Central memory CD4-positive, alpha-beta T cell (primary cell): ENCODE results near the gene FLT3.

ENCODE experiments used
- DNase-seq: peaks from one replicate; pipeline ENCODE4 v3.0.0; 2022

FLT3 gene

DNA sequence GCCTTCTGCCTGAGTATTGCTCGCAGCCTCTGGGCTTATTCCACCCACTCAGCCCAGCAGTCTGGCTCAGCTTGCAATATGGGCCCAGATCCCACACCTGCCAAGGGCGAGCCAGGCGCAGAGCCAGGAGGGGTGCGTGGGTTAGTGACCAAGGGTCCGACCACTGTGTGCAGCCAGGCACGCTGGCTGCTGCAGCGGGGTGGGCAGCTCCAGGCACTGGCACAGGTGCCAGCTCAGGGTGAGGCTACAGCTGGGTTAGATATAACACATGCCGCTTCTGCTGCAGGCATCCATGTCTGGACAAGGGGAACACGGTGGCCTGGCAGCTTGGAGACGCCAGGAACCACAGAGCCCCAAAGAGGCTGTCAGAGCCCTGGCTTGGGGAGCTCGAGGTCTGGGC is 99.3 kb downstream of the FLT3 start:
- no peak for DNase-seq

DNA sequence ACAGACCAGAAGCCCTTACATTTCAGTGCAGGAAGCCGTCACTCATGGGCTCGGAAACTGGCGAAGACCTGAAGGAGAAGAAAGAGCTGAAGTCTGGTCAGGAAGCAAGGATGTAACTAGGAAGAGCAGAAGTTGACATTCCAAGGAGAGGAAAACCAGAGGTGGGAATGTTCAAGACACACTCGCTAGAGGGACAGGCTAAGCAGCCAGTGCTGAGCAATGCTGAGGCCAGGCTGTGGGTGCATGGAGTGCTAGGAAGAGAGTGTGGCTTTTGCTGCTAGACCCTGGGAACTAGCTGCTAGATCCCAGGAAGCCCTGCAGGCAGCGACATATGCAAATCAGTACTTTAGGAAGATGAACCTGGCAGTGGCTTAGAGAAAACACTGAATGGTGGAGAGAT is 99.8 kb downstream of the FLT3 start:
- no peak for DNase-seq

DNA sequence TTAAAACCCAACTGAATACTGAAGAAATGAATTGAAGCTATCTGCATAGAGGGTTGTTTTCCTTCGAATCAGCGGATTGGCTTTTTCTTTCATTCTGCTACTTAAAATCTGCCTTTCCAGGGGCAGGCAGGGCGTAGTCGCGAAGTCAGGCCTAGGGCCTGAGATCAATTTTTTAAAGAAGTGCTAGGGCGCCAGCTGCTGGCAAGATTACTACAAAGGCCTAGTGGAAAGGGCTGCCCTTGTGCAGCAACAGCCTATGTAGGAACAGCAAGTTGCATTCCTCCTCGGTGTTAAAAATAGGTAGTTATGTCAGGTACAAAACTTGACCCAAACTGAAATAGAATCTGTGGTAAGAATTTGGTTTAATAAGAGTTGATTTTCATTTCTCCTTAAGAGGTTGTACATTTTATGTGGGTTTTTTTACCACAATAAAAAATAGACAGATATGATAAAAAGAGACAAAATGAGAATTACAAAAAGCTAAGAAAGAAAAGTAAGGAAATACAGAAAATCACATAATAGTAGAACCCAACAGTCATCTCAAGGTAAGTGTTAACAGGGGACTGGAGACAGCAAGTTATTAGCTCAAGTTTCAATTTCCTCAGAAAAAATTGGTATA is 102.4 kb downstream of the FLT3 start:
- DNase-seq = no peak

DNA sequence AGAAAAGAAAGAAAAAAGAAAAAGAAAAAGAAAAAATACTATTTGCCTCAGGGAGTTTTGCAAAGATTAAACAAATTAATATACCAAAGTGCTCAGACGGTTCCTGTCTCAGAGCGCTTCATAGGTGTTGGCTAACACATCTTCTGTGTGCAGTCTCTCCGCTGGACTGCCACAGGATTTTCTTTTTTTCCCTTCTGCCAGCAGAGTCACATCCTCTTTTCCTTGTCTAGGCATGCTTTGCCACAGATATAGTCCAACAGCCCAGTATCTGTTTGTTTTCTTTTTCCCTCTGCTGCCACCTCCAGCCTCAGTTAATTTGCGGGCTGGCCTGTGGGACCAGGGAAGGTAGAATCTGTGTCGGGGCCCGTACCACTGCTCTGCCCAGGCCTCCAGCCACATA is 108.5 kb downstream of the FLT3 start:
- no peak for DNase-seq

DNA sequence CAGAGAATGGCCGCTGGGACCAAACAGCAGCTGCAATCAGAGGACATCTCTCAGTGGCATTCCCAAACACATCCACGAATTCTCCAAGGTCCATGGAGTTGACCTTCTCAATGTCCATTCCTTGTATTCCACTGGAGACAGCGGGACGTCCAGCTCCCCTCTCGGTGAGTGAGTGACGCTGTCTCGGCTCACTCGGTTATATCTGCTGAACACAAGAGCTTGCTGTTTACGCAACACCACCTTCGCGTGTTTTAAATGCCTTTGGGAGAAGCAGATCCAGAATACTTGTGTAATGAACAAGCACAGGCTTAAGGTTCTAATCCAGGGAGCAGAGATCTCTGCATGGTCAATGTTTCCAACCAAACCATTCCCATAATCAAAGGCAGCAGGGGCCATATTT is 111.9 kb downstream of the FLT3 start, which contains the start of gene URAD:
URAD (minus strand) TSS at position 174 of the 400 bp plus-strand sequence; CDS start at position 118, 56 bp downstream.
- no peak for DNase-seq

DNA sequence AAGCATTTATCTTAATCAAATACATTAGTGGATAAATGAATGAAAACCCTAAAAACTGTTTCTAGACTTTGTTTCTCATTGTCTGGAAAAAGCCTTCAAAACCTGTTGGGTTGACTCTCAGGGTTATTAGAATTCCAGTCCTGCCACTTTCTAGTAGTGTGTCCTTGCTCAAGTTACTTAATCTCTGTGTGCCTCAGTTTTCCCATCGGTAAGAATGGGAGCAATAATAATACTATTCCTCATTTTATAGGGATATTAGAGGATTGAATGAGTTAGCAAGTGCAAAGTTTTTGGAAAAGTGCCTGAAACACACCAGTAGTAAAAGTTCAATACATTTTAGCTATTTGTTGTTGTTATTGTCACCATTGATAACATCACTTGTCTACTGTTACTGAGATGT is 114.8 kb downstream of the FLT3 start:
- no peak for DNase-seq

DNA sequence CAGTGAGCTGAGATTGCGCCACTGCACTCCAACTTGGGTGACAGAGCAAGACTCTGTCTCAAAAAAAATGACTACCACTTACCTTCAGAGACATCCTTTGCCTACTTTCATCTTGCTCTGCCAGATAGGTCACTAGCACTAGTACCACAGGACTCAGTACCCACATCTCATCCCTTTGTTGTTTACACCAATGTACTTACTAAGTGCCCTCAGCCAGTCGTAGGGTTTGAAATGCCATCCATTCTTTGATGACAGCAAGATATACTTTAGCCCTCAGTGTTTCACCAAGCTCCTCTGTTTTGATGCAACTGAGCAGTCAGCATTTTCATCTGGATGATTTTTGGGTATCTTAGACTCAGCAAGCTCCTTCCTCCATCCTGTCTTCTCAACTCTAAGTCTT is 118.0 kb downstream of the FLT3 start:
- DNase-seq = no peak

DNA sequence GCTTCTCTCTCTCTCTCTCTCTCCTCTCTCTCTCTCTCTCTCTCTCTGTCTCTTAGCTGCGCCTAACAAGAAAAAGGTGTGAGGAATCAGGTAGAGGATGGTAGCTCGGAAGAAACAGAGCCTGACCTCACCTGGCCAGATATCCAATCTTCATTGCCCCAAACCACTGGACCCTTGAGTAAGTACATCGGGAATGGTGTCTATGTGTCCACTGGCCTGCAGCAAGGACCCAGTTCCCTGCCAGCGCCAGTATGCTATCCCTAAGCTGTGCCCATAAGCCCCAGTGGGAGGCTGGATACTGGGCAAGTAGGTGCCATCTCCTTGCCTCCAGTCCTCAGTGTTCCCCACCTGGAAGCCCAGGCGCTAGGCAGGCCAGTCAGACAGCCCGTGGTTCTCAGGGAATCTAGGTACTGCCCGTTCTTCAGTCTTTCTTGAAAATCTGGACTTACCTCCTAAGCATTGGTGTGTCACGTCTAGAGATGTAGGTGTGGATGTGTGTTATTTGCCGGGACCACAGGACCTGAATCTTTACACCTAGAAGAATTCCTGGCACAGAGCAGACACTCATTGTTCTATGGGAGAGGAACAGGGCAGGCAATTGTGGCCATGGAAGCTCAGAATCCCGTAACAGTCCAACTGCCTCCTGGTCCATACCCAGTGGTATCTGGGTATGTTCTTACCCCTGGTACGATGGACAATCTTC is 119.2 kb downstream of the FLT3 start:
- no peak for DNase-seq

DNA sequence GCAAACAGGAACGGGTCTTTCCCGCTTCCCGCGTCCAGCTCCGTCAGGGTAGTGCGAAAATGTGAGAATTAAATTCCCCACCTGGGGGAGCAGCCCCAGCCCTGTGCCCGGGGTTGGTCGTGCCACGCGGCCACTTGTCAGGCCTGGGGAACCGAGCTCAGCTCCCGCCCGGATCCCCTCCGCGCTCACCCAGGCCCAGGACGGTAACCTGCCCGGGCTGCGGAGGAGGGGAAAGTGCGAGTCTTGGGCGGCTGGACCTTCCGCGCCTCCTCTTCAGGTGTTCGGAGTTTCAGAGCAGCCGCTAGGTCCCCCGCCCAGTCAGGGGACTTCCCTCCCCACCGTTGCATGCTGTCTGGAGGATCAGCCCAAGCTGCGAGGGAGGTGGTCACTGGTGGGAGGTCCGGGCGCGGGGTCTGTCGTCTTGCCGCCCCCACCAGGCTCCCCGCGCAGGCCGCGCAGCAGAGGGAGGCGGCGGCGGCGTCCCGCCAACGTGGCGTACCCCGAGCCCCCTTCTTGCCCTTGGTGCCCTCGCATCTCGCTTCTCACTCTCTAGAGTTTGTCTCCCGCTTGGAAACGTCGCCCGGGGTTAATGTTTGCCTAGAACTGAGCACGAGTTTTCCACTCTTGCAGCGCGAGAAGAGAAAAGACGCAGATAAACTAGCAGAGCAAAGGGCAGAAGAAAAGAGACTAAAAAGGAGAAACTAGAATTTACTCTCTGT is 119.9 kb downstream of the FLT3 start:
- no peak for DNase-seq

DNA sequence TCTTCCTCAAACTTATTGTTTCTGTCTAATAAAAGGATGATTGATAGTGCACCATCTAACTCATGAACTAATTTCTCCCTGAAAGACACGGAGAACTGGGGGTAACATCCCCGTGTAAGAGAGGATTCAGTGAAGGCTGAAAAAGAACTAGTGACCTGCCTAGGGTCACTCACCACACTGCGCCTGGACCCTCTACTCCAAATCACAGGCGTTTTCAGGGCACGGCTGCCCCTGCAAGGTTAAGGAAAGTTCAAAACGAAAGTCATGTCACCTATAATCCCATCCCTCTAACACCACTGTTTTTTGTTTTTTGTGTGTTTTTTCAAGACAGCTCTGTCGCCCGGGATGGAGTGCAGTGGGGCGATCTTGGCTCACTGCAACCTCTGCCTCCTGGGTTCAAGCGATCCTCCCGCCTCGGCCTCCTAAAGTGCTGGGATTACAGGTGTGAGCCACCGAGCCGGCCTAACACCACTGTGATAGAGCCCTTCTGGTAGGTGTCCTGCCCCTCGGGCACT is 120.6 kb downstream of the FLT3 start:
- DNase-seq = no peak

DNA sequence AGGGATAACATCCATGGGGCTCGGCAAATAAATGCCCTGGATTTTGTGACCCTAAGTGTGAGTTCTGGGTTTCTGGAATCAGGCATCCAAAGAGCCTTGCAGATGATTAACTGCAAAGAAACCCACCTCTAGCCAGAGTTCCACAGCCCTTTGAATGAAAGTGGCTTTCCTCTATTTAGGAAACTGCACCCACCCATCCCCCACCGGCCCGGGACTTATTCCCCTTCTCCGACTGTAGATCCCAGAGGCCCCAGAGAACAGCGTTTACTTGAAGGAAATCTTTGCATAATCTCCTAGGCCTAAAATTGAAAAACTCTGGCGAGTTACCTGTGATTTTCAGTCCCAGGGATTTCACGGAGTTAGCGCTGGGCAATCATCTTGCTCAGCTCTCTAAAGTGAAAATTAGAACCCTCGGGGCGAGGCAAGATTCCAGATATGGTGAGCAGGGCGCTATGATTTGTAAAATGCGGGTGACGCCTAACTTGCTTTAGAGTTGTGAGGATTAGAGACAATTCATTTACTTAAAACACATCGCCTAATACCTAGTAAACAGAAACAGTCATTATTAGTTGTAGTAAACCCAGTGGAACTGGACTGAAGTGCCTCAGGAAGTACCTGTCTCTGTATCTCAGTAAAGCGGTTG is 121.3 kb downstream of the FLT3 start:
- no peak for DNase-seq

DNA sequence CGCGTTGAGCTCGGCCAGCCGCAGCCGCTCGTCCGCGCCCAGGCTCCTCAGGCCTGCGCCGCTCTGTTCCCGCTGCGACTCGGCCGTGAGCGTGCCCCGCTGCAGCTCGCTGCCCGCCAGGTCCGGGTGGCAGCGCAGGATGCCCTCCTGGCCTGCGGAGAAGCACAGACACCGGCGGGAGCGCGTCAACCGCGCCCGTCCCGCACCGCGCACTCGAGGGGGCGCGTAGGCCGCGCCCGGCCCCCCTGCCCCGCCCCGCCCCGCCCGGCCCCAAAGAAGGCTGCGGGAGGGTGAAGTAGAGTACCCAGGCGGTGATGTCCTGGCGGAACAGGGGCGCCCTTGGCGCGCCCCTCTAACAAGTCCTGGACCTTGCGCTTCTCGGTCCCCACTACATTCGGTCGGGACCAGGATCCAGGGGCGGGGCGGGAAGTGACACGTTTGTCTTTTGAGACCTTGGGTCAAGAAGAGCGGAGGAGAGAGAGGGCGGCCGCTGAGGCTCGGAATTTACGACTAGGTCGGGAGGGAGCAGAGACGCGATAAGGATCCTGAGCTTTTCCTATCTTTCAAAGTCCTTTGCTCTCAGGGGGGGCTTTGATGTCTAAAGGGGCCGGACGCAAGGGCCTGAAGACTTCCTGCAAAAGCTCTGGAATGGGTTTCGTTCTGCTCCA is 121.9 kb downstream of the FLT3 start:
- no peak for DNase-seq

DNA sequence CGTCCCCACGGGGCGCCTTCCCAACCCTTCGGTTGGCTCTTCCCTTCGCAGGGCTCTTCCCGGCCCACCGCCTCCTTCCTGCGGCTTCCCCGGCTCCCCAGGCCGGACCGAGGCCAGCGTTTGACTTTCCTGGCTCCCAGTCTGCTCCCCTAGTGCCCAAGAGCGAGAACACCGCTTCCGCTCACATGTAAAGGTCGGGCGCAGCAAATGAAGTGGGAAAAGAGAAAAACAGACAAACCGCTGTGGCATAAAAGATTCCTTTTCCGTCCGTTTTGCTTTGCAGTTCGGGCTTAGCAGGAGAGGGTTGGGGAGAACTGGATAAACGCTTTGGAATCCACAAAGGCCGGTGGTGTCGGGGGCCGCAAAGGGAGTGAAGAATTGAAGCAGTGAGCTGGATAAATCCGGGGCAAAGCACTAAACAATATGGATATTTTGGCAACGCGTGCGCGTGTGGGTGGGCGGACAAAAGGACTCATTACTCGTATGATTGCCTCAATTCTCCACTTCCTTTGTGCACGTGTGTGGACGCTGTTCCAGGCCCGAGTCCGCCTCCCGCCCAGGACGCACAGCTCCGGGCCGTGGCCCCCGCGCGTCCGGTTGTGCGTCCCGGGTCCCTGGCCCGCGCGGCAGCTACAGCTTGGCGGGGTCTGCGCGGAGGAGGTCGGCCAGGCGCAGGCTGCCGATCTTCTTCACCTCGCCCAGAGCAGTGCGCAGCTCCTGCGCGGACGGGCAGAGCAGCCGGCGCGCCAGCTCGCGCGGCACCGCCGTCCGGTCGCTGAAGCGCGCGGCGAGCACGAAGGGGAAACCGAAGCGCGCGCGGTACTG is 122.7 kb downstream of the FLT3 start:
- no peak for DNase-seq

DNA sequence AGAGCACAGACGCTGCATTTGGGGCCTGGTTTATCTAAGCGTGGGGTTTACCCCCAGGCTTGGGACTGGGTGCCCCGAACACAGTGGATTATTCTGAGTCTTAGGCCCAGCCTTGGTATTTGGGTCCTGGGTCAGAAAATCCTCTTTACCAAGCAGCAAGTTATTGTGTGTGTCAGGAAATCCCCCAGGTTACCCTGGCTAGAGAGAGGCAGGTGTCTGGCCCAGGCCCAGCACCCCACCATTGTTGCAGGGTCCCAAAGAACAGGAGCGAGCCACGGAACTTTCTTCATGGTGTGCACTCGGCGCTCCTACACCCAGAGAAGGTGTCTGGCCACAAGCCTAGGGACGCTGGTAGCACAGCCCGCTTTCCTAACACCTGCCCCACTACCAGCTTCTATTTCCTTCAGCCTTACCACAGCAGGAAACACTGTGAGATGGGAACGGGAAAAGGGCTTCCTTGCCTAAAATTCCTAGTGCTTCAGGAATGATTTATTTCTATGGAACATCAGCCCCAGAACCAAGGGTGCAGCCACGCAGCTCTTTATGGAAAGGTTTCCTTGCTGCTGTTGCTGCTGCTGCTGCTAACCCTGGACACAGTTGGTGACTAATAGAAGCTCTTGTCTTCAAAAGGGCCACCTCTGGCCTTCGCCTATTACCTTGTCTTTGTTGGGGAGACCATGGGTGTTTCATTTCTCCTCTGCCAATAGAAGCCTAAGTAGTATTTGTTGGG is 123.8 kb downstream of the FLT3 start:
- DNase-seq = no peak

DNA sequence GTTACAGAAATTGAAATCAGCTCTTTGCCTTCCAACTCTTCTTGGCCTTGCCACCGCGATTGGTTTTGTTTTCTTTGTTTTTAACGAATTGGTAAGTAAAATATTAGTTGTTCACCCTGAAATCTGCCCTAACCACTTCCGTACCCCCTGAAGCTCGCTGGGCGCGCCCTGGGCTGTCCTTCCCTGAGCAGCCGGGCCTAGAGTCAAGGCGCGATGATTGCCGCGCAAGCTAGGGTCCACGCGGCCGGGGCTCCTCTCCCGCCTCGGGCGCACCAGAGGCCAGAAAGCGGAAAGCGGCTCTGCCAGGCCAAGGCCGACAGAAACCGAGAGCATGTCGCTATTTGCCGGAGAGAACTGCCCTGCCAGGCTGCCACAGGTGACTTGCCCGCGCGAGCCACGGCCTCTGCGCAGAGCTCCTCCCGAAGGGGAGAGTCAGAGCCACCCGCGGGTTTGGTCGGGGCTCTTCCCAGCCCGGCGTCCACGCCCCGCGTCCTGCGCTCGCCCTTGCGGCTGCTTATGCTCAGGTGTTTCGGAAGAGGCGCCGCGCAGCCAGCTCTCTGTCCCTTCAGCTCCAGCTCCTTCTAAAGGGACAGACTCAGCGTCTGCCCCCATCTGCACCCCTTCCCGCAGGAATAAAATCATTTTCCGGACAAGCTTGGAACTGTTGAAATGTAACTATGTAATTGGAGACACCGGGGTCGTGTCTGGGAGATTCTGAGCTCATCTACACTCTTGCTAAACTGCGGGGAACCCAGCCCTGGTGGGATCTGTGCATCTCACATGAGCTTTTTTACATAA is 124.6 kb downstream of the FLT3 start:
- no peak for DNase-seq

DNA sequence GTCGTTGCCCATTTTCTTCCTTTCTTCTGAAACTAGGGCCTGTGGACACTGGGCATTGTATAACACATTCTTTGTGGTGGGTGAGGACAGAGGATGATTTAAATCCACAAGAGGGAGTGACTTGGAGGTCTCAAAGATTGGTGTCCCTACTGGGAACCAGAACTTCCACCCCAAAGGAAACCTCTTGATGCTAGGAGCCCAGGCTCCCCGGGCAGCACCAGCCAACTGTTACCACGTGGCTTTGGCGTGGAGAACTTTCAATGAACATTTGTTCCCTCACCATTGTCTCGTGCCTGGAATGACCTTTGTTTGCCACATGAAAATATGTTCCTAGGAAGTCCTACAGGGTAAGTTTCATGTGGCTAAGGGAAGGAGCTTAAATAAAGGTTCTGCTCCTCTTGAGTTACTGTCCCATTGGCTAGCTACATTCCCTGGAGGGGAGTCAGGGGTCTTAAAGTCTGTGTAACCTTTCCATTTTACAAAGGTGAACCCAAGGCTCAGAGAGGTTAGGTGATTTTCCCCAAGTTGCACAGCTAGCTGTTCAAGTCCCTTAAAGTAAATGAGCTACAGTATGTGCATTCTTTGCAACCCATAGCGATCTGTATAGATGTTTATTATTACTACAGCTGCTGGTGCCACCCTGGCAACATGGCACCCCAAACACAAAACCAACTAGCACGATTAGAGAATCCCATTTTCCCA is 126.3 kb downstream of the FLT3 start:
- DNase-seq = no peak

DNA sequence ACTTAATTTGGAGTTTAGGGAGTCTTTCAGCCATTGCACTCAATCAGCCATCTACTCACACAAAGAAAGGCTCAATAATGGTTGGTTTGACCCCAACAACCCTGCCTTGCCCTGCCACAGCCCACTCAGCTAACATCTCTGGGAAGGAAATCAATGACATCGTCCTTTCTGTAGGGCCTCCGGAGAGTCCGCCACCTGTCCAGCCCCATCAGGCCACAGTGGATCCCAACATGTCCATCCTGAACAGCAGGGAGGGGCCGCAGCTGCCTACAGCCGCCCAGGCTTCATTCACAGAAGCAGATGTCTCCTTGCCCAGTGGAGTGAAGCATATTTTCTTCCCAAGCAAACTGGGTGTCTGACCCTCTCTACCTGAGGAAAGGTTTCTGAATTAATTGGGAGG is 127.1 kb downstream of the FLT3 start:
- no peak for DNase-seq

DNA sequence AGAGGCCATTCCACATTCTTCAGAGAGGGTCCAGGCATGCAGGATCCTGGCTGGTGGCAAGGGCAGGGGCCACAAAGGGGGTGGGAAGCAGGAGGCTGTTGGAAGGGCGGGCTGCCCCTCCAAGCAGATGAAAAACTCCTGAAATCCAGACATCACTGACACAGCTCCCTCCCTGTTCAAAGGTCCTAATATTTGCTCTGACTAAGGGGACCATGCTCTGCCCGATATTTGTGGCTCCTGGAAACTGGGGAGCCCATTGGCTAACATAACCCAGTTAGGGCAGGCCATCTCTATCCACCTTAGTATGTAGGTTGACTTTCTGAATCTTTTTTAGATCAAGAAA is 127.9 kb downstream of the FLT3 start:
- DNase-seq = no peak

DNA sequence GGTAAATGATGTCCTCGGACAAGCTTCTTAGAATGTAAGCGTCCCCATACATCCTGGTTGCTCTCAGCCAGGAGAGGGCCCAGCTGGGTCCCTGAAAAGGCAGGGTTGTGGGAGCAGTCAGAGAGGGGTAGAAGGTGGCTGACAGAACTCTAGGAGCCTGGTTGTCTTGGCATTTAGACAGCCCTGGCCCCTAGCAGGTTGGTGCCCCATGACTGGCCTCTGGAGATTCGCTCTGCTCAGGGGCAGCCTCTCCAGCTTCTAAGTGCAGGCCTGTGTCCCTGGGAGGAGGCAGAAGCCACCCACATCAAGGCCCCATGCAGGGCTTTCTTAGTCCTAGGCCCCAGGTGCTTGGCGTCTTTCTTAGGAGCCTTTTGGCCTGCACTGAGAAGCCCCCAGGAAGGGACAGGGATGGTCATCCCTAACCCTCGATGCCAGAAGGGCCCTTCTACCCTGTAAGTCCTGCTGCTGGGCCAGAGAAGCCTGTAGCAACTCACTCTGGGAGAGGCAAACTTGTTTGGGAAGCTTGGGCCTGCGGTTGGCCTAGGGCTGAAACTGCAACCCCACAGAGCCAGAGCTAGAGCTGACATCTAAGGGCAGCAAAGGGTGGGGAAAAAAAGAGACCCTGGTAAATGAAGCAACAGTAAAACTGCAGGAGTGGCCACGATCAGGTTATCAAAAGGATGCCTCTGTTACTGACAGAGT is 128.4 kb downstream of the FLT3 start:
- DNase-seq = no peak
